Hematopoietic multipotent progenitor cell treated with erythropoietin and hydrocortisone succinate and interleukin-3 and kit ligand, for 15 days (in vitro differentiated cells): ENCODE measurements around the gene SERGEF.

Experiments
- DNase-seq: peaks from one replicate; pipeline ENCODE4 v3.0.0-alpha.2; 2015; ENCODE audit warnings: low spot score

SERGEF gene

GRCh38 chr11:17748044-17748443, 264.8 kb downstream of the SERGEF start:
- DNase-seq: no peak

GRCh38 chr11:17747131-17747955, 265.5 kb downstream of the SERGEF start:
- DNase-seq: no peak

- DNase-seq: no peak
Observed at GRCh38 chr11:17746096-17746495, 266.8 kb downstream of the SERGEF start.

GRCh38 chr11:17745023-17745772, 267.6 kb downstream of the SERGEF start:
- DNase-seq: no peak

- DNase-seq: no peak
Observed at GRCh38 chr11:17744151-17744940, 268.5 kb downstream of the SERGEF start.

DNA sequence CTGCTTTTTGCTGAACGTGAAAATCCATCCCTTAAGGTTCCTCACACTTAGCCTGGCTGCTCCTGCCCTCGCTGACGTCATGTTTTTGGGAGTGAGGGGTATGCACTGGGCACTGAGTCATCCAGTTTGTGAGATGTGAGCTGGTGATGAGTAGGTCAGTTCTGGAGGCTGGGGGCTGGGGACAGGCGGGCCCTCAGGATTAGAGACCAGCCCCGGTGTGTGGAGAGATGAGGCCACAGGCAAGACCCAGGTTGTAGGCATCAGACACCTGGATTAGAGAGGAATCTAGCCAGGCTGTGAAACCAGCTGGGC, 269.1 kb downstream of the SERGEF start:
- no peak for DNase-seq

GRCh38 chr11:17743026-17743807, 269.6 kb downstream of the SERGEF start:
- no peak for DNase-seq

- DNase-seq: no peak
Observed at GRCh38 chr11:17742019-17742418, 270.8 kb downstream of the SERGEF start.

- DNase-seq: no peak
Observed at GRCh38 chr11:17741487-17741886, 271.4 kb downstream of the SERGEF start.

DNA sequence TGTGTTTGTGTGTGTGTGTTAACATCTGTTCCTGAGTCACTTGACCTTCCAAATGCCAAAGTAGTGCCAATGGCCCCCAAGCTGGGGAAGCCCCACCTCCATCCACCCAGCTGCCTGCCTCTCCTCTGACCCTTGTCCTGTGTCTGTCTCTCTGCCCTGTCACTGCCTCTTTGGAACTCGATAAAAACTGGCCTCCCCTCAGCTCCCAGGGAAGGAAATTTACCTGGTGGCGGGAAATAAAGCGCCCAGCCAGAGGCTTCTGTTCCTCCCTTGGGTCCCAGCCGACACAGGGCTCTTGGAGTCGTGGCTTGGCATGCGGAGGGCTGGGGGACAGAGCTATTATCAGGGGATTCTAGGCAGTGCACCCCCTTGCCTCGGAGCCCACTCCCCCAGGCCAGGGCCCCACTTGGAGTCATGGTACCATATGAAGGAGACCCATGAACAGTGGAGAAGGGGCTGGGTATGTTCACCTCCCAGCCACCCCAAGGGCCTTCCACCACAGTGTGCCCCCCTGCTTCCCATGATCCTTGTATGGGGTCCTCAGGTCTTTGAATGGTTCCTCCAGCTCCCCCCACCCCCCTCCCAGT, 272.1 kb downstream of the SERGEF start:
- DNase-seq: no peak

DNA sequence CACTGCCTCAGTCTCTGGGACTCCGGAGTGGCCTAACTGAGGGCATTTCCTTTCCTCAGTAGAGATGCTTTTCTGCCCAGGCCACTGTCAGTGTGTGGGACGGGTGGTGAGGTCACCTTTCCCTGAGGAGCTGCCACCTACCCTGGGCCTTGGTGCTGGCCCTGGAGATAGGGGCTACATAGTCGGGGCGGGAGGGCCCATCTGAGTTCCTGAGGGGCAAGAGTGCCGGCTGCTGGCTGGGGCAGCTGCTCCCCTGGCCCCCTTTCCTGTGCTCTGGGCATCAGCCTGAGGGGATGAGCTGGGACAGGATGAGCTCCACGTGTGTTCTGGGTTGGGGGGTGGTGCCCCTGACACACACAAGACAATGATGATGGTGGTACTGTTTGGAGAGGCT, 272.9 kb downstream of the SERGEF start:
- DNase-seq: no peak

- DNase-seq: no peak
Observed at GRCh38 chr11:17738151-17738973, 274.5 kb downstream of the SERGEF start.
